ENCODE results near the gene TLE2.

The TLE2 gene

DNA sequence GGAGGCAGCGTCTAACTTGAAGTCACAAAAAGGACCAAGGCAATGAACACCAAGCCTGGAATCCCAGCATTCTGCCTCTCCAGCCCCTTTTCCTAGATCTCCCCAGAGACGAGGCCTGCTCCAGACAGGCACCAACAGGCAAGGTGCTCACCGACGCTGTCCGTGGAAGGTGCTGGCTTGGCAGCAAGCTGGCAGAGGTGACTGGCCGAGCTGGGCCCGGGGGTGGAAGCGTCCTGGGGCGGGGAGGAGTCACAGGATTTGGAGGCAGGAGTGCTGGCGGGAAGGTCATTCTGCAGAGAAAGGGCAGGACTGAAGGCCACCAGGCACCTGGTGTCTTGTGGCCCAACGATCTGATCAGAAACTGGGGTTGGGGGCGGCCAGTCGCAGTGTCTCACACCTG, 18.2 kb downstream of the TLE2 start:
- peaks cover 19 to 22% of the 10 kb centered on the region in 2 donors for H3K36me3 ChIP-seq (ENCODE audit: control insufficient read depth in 2 of 2, insufficient read depth in 2 of 2, low read length in 2 of 2)
- no peak overlapping the region for H3K9ac ChIP-seq (ENCODE audit: low read length in 2 of 2)

DNA sequence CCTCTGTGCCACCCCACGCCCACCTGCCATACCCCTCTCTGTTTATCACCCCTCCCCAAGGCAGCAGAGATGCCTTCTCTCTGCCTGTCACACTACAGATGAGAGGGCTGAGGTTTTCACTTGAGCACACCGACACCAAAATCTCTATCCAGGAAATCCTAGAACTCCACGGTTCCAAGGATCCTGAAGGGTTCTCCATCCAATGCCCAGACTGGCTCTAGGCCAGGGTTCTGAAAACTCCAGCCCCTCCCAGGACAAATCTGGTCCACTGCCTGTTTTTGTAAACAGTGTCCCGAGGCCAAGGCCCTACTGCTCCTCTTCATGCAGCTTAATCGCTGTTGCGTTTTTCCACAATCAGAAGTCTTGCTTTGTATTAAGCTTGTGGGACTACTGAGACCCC, 20.1 kb downstream of the TLE2 start:
- Histone ChIP-seq H3K9ac (ENCODE audit: low read length in 2 of 2) (no peak overlapping the region), H3K9me3 (ENCODE audit: control insufficient read depth in 2 of 2, low read length in 2 of 2) (no peaks in the 10 kb centered on the region), H3K4me3 (ENCODE audit: low read length in 2 of 2) (no peak overlapping the region), H3K27me3 (ENCODE audit: control insufficient read depth in 1 of 2, insufficient read depth in 2 of 2, low read length in 2 of 2) (no peaks in the 10 kb centered on the region), H3K4me1 (ENCODE audit: control insufficient read depth, insufficient read depth, low read length) (no peaks in the 10 kb centered on the region), H3K36me3 (ENCODE audit: control insufficient read depth in 2 of 2, insufficient read depth in 2 of 2, low read length in 2 of 2) (peaks cover 17 to 23% of the 10 kb centered on the region in 2 donors), H3K27ac (ENCODE audit: low read length) (no peak overlapping the region)

More for the DNA sequence above, 18.2 kb downstream of the TLE2 start:
- Histone ChIP-seq H3K27ac (ENCODE audit: low read length) (no peak overlapping the region), H3K9me3 (ENCODE audit: control insufficient read depth in 2 of 2, low read length in 2 of 2) (no peaks in the 10 kb centered on the region), H3K4me3 (ENCODE audit: low read length in 2 of 2) (no peak overlapping the region), H3K4me1 (ENCODE audit: control insufficient read depth, insufficient read depth, low read length) (no peaks in the 10 kb centered on the region), H3K27me3 (ENCODE audit: control insufficient read depth in 1 of 2, insufficient read depth in 2 of 2, low read length in 2 of 2) (no peaks in the 10 kb centered on the region)

DNA sequence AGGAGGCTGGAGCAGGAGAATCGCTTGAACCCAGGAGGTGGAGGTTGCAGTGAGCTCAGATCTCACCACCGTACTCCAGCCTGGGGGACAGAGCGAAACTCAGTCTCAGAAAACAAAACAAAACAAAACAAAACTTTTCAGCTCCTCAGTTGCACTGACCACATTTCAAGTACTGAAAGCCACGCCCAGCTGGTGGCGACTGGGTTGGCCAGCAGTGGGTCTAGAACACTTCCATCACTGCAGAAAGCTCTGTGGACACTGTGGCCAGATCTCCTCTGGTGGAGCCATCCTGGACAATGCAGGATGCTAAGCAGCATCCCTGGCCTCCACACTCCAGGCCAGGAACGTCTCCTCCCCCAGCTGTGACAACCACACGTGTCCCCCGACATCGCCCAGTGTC, 21.1 kb downstream of the TLE2 start:
- peaks cover 18 to 25% of the 10 kb centered on the region in 2 donors for H3K36me3 ChIP-seq (ENCODE audit: control insufficient read depth in 2 of 2, insufficient read depth in 2 of 2, low read length in 2 of 2)

DNA sequence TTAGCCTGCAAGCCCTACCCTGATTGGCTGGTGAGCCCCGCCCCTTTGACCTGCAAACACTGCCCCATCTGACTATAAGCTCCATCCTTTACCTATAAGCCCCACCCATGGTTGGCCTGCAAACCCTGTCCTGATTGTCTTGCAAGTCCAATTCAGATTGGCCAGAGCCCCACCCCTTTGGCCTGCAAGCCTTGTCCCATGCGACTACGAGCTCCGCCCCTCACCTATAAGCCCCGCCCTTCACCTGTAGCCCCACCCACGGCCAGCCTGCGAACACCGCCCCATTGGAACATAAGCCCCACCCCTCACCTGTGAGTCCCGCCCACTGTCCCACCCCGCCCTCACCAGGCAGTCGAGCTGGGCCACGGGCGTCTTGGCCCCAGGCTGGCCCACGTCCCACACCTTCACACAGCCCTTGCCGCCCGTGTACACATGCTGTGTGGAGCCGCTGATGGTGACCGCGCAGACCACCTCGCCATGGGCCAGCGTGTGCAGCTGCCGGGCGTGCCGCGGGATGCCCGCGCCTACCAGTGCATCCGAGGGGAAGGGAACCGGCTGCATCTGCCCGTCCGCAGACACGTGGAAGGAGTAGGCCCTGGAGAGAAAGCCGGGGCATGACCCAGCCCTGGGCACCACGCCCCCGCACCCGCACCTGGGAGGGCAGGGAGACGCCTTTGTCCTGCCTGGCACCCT, 22.9 kb downstream of the TLE2 start:
- Histone ChIP-seq H3K36me3 (ENCODE audit: control insufficient read depth in 2 of 2, insufficient read depth in 2 of 2, low read length in 2 of 2) (peaks cover 20 to 25% of the 10 kb centered on the region in 2 donors), H3K9me3 (ENCODE audit: control insufficient read depth in 2 of 2, low read length in 2 of 2) (no peaks in the 10 kb centered on the region), H3K9ac (ENCODE audit: low read length in 2 of 2) (no peak overlapping the region), H3K27me3 (ENCODE audit: control insufficient read depth in 1 of 2, insufficient read depth in 2 of 2, low read length in 2 of 2) (no peaks in the 10 kb centered on the region), H3K4me1 (ENCODE audit: control insufficient read depth, insufficient read depth, low read length) (no peaks in the 10 kb centered on the region), H3K4me3 (ENCODE audit: low read length in 2 of 2) (no peak overlapping the region), H3K27ac (ENCODE audit: low read length) (no peak overlapping the region)

More for the DNA sequence above, 21.1 kb downstream of the TLE2 start:
- Histone ChIP-seq H3K4me1 (ENCODE audit: control insufficient read depth, insufficient read depth, low read length) (no peaks in the 10 kb centered on the region), H3K9ac (ENCODE audit: low read length in 2 of 2) (no peak overlapping the region), H3K9me3 (ENCODE audit: control insufficient read depth in 2 of 2, low read length in 2 of 2) (no peaks in the 10 kb centered on the region), H3K27ac (ENCODE audit: low read length) (no peak overlapping the region), H3K4me3 (ENCODE audit: low read length in 2 of 2) (no peak overlapping the region), H3K27me3 (ENCODE audit: control insufficient read depth in 1 of 2, insufficient read depth in 2 of 2, low read length in 2 of 2) (no peaks in the 10 kb centered on the region)

DNA sequence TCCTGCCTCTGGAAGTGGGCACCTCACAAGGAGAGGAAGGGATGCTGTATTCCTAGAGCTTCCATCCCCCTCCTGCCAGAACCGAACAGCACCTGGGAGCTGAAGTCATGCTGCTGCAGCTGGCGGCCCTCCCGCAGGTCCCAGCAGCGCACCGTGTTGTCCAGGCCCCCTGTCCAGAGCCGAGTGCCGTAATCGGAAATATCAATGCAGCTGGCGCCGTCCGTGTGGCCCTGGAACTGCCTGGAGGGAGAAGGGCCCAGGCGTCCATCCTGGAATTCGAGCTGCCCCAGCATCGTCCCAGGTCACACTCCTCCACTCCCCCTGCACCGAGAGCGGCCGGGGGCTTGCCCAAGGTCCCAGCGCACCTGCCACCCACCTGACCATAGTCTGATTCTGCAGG, 23.7 kb downstream of the TLE2 start:
- H3K27me3 ChIP-seq (ENCODE audit: control insufficient read depth in 1 of 2, insufficient read depth in 2 of 2, low read length in 2 of 2) = no peaks in the 10 kb centered on the region
- no peak overlapping the region for H3K4me3 ChIP-seq (ENCODE audit: low read length in 2 of 2)
- no peak overlapping the region for H3K27ac ChIP-seq (ENCODE audit: low read length)
- no peak overlapping the region for H3K9ac ChIP-seq (ENCODE audit: low read length in 2 of 2)
- peaks cover 15 to 19% of the 10 kb centered on the region in 2 donors for H3K36me3 ChIP-seq (ENCODE audit: control insufficient read depth in 2 of 2, insufficient read depth in 2 of 2, low read length in 2 of 2)
- no peaks in the 10 kb centered on the region for H3K4me1 ChIP-seq (ENCODE audit: control insufficient read depth, insufficient read depth, low read length)
- H3K9me3 ChIP-seq (ENCODE audit: control insufficient read depth in 2 of 2, low read length in 2 of 2) = no peaks in the 10 kb centered on the region

DNA sequence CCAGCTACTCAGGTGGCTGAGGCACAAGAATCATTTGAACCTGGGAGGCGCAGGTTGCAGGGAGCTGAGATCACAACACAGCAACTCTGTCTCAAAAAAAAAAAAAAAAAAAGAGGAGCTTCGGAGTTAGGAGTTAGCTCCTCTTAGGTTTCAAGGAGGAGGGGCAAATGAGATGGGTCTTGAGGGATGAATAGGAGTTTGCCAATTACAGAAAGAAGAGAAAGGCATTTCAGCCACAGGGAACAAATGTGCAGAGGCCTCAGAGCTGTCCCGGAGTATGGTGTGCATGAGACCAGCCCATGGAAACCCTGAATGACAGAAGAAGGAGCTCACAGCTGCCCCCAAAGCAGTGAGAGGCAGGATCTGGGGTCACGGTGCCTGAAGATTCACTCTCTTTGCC, 24.6 kb downstream of the TLE2 start:
- Histone ChIP-seq H3K36me3 (ENCODE audit: control insufficient read depth in 2 of 2, insufficient read depth in 2 of 2, low read length in 2 of 2) (peaks cover 15 to 18% of the 10 kb centered on the region in 2 donors), H3K9ac (ENCODE audit: low read length in 2 of 2) (no peak overlapping the region), H3K27me3 (ENCODE audit: control insufficient read depth in 1 of 2, insufficient read depth in 2 of 2, low read length in 2 of 2) (no peaks in the 10 kb centered on the region), H3K4me1 (ENCODE audit: control insufficient read depth, insufficient read depth, low read length) (no peaks in the 10 kb centered on the region), H3K27ac (ENCODE audit: low read length) (no peak overlapping the region), H3K4me3 (ENCODE audit: low read length in 2 of 2) (no peak overlapping the region), H3K9me3 (ENCODE audit: control insufficient read depth in 2 of 2, low read length in 2 of 2) (no peaks in the 10 kb centered on the region)

DNA sequence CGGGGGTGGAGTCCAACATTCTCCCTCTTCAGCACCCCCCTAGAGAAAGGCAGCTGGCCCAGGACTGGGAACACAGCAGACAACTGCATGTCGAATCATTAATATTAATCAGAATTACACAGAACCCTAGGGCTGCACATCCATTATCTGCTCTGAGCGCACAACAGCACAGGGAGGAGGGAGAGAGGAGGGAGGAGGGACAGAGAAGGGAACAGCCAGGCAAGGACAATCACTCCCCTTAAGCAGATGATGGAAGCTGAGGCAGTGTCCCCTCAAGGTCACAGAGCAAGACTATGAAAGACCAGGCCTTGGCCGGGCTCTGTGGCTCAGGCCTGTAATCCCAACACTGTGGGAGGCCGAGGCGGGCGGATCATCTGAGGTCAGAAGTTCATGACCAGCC, 26.0 kb downstream of the TLE2 start:
- peaks cover 6 to 12% of the 10 kb centered on the region in 2 donors for H3K36me3 ChIP-seq (ENCODE audit: control insufficient read depth in 2 of 2, insufficient read depth in 2 of 2, low read length in 2 of 2)

DNA sequence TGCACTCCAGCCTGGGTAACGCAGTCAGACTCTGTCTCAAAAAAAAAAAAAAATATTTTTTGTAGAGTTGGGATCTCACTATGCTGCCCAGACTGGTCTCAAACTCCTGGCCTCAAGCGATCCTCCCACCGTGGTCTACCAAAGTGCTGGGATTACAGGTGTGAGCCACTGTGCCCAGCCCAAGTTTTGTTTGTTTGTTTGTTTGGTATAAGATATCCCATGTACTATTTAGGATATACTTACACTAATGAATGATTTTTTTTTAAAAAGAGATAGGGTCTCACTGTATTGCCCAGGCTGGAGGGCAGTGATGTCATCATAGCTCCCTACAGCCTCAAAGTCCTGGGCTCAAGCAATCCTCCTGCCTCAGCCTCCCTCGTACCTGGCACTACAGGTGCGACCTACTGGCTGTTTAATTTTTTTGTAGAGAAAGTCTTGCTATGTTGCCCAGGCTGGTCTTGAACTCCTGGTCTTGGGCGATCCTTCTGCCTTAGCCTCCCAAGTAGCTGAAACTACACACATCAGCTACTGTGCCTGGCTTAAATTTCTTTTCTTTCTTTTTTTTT, 27.8 kb downstream of the TLE2 start:
- no peaks in the 10 kb centered on the region for H3K4me1 ChIP-seq (ENCODE audit: control insufficient read depth, insufficient read depth, low read length)
- H3K27ac ChIP-seq (ENCODE audit: low read length) = no peak overlapping the region
- H3K4me3 ChIP-seq (ENCODE audit: low read length in 2 of 2) = no peak overlapping the region
- H3K9me3 ChIP-seq (ENCODE audit: control insufficient read depth in 2 of 2, low read length in 2 of 2) = no peaks in the 10 kb centered on the region
- H3K9ac ChIP-seq (ENCODE audit: low read length in 2 of 2) = no peak overlapping the region
- H3K36me3 ChIP-seq (ENCODE audit: control insufficient read depth in 2 of 2, insufficient read depth in 2 of 2, low read length in 2 of 2) = peaks cover 5 to 14% of the 10 kb centered on the region in 2 donors
- no peaks in the 10 kb centered on the region for H3K27me3 ChIP-seq (ENCODE audit: control insufficient read depth in 1 of 2, insufficient read depth in 2 of 2, low read length in 2 of 2)

More for the DNA sequence above, 26.0 kb downstream of the TLE2 start:
- Histone ChIP-seq H3K27me3 (ENCODE audit: control insufficient read depth in 1 of 2, insufficient read depth in 2 of 2, low read length in 2 of 2) (no peaks in the 10 kb centered on the region), H3K4me3 (ENCODE audit: low read length in 2 of 2) (no peak overlapping the region), H3K4me1 (ENCODE audit: control insufficient read depth, insufficient read depth, low read length) (no peaks in the 10 kb centered on the region), H3K27ac (ENCODE audit: low read length) (no peak overlapping the region), H3K9me3 (ENCODE audit: control insufficient read depth in 2 of 2, low read length in 2 of 2) (no peaks in the 10 kb centered on the region), H3K9ac (ENCODE audit: low read length in 2 of 2) (no peak overlapping the region)

DNA sequence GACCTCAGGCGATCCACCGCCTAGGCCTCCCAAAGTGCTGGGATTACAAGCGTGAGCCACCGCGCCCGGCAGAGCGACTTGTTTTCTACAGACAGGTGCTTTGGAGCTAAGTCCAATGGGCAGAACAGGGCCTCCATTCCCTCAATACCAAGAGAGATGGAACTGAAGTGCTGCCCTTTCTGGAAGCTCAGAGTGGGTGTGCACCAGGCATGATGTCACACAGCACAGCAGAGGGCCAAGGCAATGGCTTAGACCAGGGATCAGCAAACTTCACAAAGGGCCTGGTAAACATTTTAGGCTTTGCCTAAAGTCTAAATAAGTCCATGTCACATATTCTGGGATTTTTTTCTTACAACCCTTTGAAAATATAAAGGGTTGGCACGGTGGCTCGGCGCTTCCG, 30.4 kb downstream of the TLE2 start:
- Histone ChIP-seq H3K9ac (ENCODE audit: low read length in 2 of 2) (no peak overlapping the region), H3K27me3 (ENCODE audit: control insufficient read depth in 1 of 2, insufficient read depth in 2 of 2, low read length in 2 of 2) (no peaks in the 10 kb centered on the region), H3K4me3 (ENCODE audit: low read length in 2 of 2) (no peak overlapping the region), H3K9me3 (ENCODE audit: control insufficient read depth in 2 of 2, low read length in 2 of 2) (no peaks in the 10 kb centered on the region), H3K36me3 (ENCODE audit: control insufficient read depth in 2 of 2, insufficient read depth in 2 of 2, low read length in 2 of 2) (peaks cover 2 to 7% of the 10 kb centered on the region in 2 donors), H3K27ac (ENCODE audit: low read length) (no peak overlapping the region), H3K4me1 (ENCODE audit: control insufficient read depth, insufficient read depth, low read length) (no peaks in the 10 kb centered on the region)

DNA sequence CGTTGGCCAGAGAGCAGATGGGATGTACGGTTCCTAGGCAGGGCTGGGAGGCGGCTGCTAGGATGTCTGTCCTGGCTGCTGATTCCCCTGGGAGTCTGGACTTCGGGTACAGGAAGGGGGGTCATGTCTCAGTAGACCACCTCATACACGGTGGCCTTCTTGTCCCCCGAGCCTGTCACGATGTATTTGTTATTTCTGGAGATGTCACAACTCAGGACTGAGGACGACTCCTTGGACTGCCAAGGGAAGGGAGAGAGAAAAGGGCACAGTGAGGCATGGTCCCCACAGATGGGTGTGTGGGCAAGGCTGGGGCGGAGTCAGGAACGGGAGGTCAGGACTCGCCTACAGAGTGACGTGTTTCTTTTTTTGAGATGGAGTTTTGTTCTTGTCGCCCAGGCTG, 31.4 kb downstream of the TLE2 start:
- Histone ChIP-seq H3K4me1 (ENCODE audit: control insufficient read depth, insufficient read depth, low read length) (no peaks in the 10 kb centered on the region), H3K27ac (ENCODE audit: low read length) (no peak overlapping the region), H3K9ac (ENCODE audit: low read length in 2 of 2) (no peak overlapping the region), H3K36me3 (ENCODE audit: control insufficient read depth in 2 of 2, insufficient read depth in 2 of 2, low read length in 2 of 2) (peaks cover 0 to 5% of the 10 kb centered on the region in 2 donors), H3K27me3 (ENCODE audit: control insufficient read depth in 1 of 2, insufficient read depth in 2 of 2, low read length in 2 of 2) (no peaks in the 10 kb centered on the region), H3K9me3 (ENCODE audit: control insufficient read depth in 2 of 2, low read length in 2 of 2) (no peaks in the 10 kb centered on the region), H3K4me3 (ENCODE audit: low read length in 2 of 2) (no peak overlapping the region)

DNA sequence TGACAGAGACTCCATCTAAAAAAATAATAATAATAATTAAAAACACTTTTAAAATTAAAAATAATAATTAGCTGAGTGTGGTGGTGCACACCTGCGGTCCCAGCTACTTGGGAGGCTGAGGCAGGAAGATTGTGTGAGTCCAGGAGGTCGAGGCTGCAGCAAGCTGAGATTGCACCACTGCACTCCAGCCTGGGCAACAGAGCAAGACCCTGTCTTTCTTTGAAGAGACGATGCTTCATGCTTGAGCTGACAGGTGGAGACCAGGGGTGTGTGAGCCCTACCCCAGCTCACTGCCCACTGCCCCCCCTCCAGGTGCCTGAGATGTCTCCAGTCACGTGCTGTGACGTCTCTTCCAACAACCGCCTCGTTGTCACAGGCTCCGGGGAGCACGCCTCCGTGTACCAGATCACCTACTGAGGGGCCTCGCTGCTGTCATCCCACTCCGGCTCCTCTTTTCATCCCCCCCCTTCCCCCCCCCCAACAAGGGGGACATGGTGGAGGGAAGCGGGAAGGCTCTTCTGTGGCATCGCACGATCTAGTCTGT, 34.4 kb downstream of the TLE2 start:
- H3K9me3 ChIP-seq (ENCODE audit: control insufficient read depth in 2 of 2, low read length in 2 of 2) = no peaks in the 10 kb centered on the region

More for the DNA sequence above, 34.4 kb downstream of the TLE2 start:
- Histone ChIP-seq H3K9ac (ENCODE audit: low read length in 2 of 2) (no peak overlapping the region), H3K4me3 (ENCODE audit: low read length in 2 of 2) (no peak overlapping the region), H3K36me3 (ENCODE audit: control insufficient read depth in 2 of 2, insufficient read depth in 2 of 2, low read length in 2 of 2) (peaks cover 0 to 5% of the 10 kb centered on the region in 2 donors), H3K27me3 (ENCODE audit: control insufficient read depth in 1 of 2, insufficient read depth in 2 of 2, low read length in 2 of 2) (no peaks in the 10 kb centered on the region), H3K27ac (ENCODE audit: low read length) (no peak overlapping the region), H3K4me1 (ENCODE audit: control insufficient read depth, insufficient read depth, low read length) (no peaks in the 10 kb centered on the region)

Data from stomach smooth muscle (tissue), 2 donors.